ENCODE results near the gene NRXN2. TPM values are rescaled to one million over a fixed set of nuclear protein-coding genes. Genes with fewer than 3 reads are reported as not detected.

Gene NRXN2
- total RNA-seq, 1 donor from 2014 or later, result 0.14 TPM

GRCh38 chr11:64571050-64571409, 152.0 kb downstream of the NRXN2 start:
- H3K4me1 Mint-ChIP-seq (ENCODE audit: low read depth, unreplicated experiment), result peaks cover 8% of the 10 kb centered on the region
- no peak overlapping the region for H3K27ac Mint-ChIP-seq (ENCODE audit: unreplicated experiment)
- H3K27ac ChIP-seq (ENCODE audit: low read depth, low read length), result no peak overlapping the region
- no peaks in the 10 kb centered on the region for H3K9me3 ChIP-seq (ENCODE audit: insufficient read depth, low read depth, low read length)
- no peaks in the 10 kb centered on the region for H4K20me1 ChIP-seq (ENCODE audit: insufficient read depth, low read length)
- no peaks in the 10 kb centered on the region for H3K36me3 ChIP-seq (ENCODE audit: insufficient read depth, low read length)
- TF ChIP-seq, protein P1, sequence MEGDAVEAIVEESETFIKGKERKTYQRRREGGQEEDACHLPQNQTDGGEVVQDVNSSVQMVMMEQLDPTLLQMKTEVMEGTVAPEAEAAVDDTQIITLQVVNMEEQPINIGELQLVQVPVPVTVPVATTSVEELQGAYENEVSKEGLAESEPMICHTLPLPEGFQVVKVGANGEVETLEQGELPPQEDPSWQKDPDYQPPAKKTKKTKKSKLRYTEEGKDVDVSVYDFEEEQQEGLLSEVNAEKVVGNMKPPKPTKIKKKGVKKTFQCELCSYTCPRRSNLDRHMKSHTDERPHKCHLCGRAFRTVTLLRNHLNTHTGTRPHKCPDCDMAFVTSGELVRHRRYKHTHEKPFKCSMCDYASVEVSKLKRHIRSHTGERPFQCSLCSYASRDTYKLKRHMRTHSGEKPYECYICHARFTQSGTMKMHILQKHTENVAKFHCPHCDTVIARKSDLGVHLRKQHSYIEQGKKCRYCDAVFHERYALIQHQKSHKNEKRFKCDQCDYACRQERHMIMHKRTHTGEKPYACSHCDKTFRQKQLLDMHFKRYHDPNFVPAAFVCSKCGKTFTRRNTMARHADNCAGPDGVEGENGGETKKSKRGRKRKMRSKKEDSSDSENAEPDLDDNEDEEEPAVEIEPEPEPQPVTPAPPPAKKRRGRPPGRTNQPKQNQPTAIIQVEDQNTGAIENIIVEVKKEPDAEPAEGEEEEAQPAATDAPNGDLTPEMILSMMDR (IDR thresholded peaks at IDR 0.05; ENCODE audit: insufficient read depth, low read depth, low read length), result no peak
- TF ChIP-seq EZH2 (IDR thresholded peaks at IDR 0.05; ENCODE audit: insufficient read depth, low read length), result no peak
- H3K4me1 ChIP-seq (ENCODE audit: insufficient read depth, low read length), result peaks cover 5% of the 10 kb centered on the region
- DNase-seq (ENCODE audit: low read depth) (no peak), FAIRE-seq (no peak)
- no peak overlapping the region for H3K4me3 Mint-ChIP-seq (ENCODE audit: unreplicated experiment)
- H3K27me3 ChIP-seq (ENCODE audit: insufficient read depth, low read length), result peaks cover 6% of the 10 kb centered on the region
- no peak overlapping the region for H3K4me2 ChIP-seq (ENCODE audit: low read length)
- peaks cover 35% of the 10 kb centered on the region for H3K27me3 Mint-ChIP-seq (ENCODE audit: low read depth, unreplicated experiment)
- no peak overlapping the region for H3K4me3 ChIP-seq (ENCODE audit: insufficient read depth, low read depth, low read length)
- no peaks in the 10 kb centered on the region for H3K36me3 Mint-ChIP-seq (ENCODE audit: low read depth, unreplicated experiment)
- no peaks in the 10 kb centered on the region for H3K9me3 Mint-ChIP-seq (ENCODE audit: unreplicated experiment)
- H3K79me2 ChIP-seq (ENCODE audit: insufficient read depth, low read length), result no peaks in the 10 kb centered on the region
- H3K9ac ChIP-seq (ENCODE audit: low read length), result no peak overlapping the region
- no peak overlapping the region for H2AFZ ChIP-seq (ENCODE audit: low read depth, low read length)

GRCh38 chr11:64570341-64570740, 152.7 kb downstream of the NRXN2 start:
- Histone ChIP-seq H3K27ac (ENCODE audit: low read depth, low read length) (no peak overlapping the region), H4K20me1 (ENCODE audit: insufficient read depth, low read length) (no peaks in the 10 kb centered on the region), H3K79me2 (ENCODE audit: insufficient read depth, low read length) (no peaks in the 10 kb centered on the region), H3K36me3 (ENCODE audit: insufficient read depth, low read length) (no peaks in the 10 kb centered on the region), H3K27me3 (ENCODE audit: insufficient read depth, low read length) (peaks cover 6% of the 10 kb centered on the region), H2AFZ (ENCODE audit: low read depth, low read length) (no peak overlapping the region), H3K9ac (ENCODE audit: low read length) (no peak overlapping the region), H3K4me2 (ENCODE audit: low read length) (no peak overlapping the region), H3K4me1 (ENCODE audit: insufficient read depth, low read length) (peaks cover 5% of the 10 kb centered on the region), H3K4me3 (ENCODE audit: insufficient read depth, low read depth, low read length) (no peak overlapping the region), H3K9me3 (ENCODE audit: insufficient read depth, low read depth, low read length) (no peaks in the 10 kb centered on the region)
- no peaks in the 10 kb centered on the region for H3K36me3 Mint-ChIP-seq (ENCODE audit: low read depth, unreplicated experiment)
- no peak for DNase-seq (ENCODE audit: low read depth)
- no peak overlapping the region for H3K27ac Mint-ChIP-seq (ENCODE audit: unreplicated experiment)
- peaks cover 8% of the 10 kb centered on the region for H3K4me1 Mint-ChIP-seq (ENCODE audit: low read depth, unreplicated experiment)
- H3K27me3 Mint-ChIP-seq (ENCODE audit: low read depth, unreplicated experiment), result peaks cover 33% of the 10 kb centered on the region
- H3K9me3 Mint-ChIP-seq (ENCODE audit: unreplicated experiment), result no peaks in the 10 kb centered on the region
- TF ChIP-seq, protein P1 (IDR thresholded peaks at IDR 0.05; ENCODE audit: insufficient read depth, low read depth, low read length), result no peak
- no peak for TF ChIP-seq EZH2 (IDR thresholded peaks at IDR 0.05; ENCODE audit: insufficient read depth, low read length)
- H3K4me3 Mint-ChIP-seq (ENCODE audit: unreplicated experiment), result no peak overlapping the region
- no peak for FAIRE-seq

GRCh38 chr11:64569300-64569970, 153.6 kb downstream of the NRXN2 start:
- no peak for DNase-seq (ENCODE audit: low read depth)
- Mint-ChIP-seq H3K27me3 (ENCODE audit: low read depth, unreplicated experiment) (peaks cover 34% of the 10 kb centered on the region), H3K4me1 (ENCODE audit: low read depth, unreplicated experiment) (peaks cover 8% of the 10 kb centered on the region), H3K27ac (ENCODE audit: unreplicated experiment) (no peak overlapping the region), H3K9me3 (ENCODE audit: unreplicated experiment) (no peaks in the 10 kb centered on the region), H3K4me3 (ENCODE audit: unreplicated experiment) (no peak overlapping the region), H3K36me3 (ENCODE audit: low read depth, unreplicated experiment) (no peaks in the 10 kb centered on the region)
- TF ChIP-seq, protein P1 (IDR thresholded peaks at IDR 0.05; ENCODE audit: insufficient read depth, low read depth, low read length), result no peak
- H3K4me3 ChIP-seq (ENCODE audit: insufficient read depth, low read depth, low read length), result no peak overlapping the region
- peaks cover 6% of the 10 kb centered on the region for H3K27me3 ChIP-seq (ENCODE audit: insufficient read depth, low read length)
- no peaks in the 10 kb centered on the region for H3K9me3 ChIP-seq (ENCODE audit: insufficient read depth, low read depth, low read length)
- no peak overlapping the region for H2AFZ ChIP-seq (ENCODE audit: low read depth, low read length)
- no peak overlapping the region for H3K27ac ChIP-seq (ENCODE audit: low read depth, low read length)
- peaks cover 5% of the 10 kb centered on the region for H3K4me1 ChIP-seq (ENCODE audit: insufficient read depth, low read length)
- H4K20me1 ChIP-seq (ENCODE audit: insufficient read depth, low read length), result no peaks in the 10 kb centered on the region
- H3K9ac ChIP-seq (ENCODE audit: low read length), result no peak overlapping the region
- no peak for FAIRE-seq
- H3K4me2 ChIP-seq (ENCODE audit: low read length), result no peak overlapping the region
- H3K36me3 ChIP-seq (ENCODE audit: insufficient read depth, low read length), result no peaks in the 10 kb centered on the region
- H3K79me2 ChIP-seq (ENCODE audit: insufficient read depth, low read length), result no peaks in the 10 kb centered on the region

Data from astrocyte (in vitro differentiated cells and primary cell).